HL-60 (cell line): ENCODE results near the gene SLC44A4.
A peak's percentile ranks its signal among the peaks of the same experiment; 100 is the strongest.

ENCODE experiments used
- DNase-seq, 2 experiments: peaks; one replicate each; pipeline ENCODE4 v3.0.0-alpha.2; 2010 to 2020; ENCODE audit warnings: low read depth in 1 of 2, low spot score in 1 of 2
- H3K27ac ChIP-seq: fragments of 250-450 bp; sonication (Bioruptor Pico); replicated peaks from 2 replicates; pipeline ENCODE4 v1.5.1; 2020; ENCODE audit warnings: mild to moderate bottlenecking, moderate library complexity
- H3K27me3 ChIP-seq: fragments of 250-450 bp; sonication (Bioruptor Pico); 2 replicates; pipeline ENCODE4 v1.5.1; 2021; ENCODE audit warnings: mild to moderate bottlenecking, moderate library complexity; ENCODE audit not compliant: insufficient read depth, poor library complexity, severe bottlenecking
- H3K4me3 ChIP-seq: replicated peaks from 2 replicates; pipeline ENCODE4 v1.5.1; 2011; ENCODE audit warnings: mild to moderate bottlenecking, control low read depth, low read length; ENCODE audit not compliant: insufficient read depth
- GABPA ChIP-seq: IDR thresholded peaks from 2 replicates; pipeline ENCODE4 v1.6.1; 2012; ENCODE audit warnings: low read depth
- POLR2AphosphoS5 ChIP-seq: IDR thresholded peaks from 2 replicates; pipeline ENCODE4 v1.6.1; 2012; ENCODE audit warnings: low read depth
- SPI1 ChIP-seq: IDR thresholded peaks from 2 replicates; pipeline ENCODE4 v1.6.1; 2012; ENCODE audit warnings: low read depth, mild to moderate bottlenecking, borderline replicate concordance
- TF ChIP-seq, protein P1 (sequence below): IDR thresholded peaks from 2 replicates; pipeline ENCODE4 v1.6.1; 2012; ENCODE audit warnings: low read depth; ENCODE audit not compliant: insufficient replicate concordance
- TF ChIP-seq, protein P2 (sequence below): IDR thresholded peaks from one replicate; pipeline ENCODE4 v1.5.1; 2011; ENCODE audit warnings: low read length, control low read depth, inconsistent platforms; ENCODE audit not compliant: insufficient read depth

SLC44A4 gene

DNA sequence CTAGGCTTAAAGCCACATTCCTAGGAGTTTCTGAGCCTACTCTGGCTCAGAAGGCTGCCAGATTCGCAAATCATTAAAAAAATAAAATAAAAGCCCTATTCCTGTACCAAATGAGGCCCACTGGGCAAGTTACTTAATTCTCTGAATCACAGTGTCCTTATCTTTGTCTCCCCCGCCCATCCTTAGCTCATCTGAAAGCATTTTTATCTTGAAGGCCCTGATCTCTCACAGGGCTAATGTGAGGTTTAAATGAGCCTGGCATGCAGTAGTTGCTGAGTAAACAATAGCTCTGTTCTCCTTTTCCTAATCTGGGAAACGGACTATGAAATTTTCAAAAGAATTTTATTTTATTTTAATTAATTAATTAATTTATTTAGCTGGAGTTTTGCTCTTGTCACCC lies 25.2 kb upstream of the SLC44A4 start:
- H3K27ac ChIP-seq = no peak overlapping the region
- no peak overlapping the region for H3K4me3 ChIP-seq
- DNase-seq = no peak
- TF ChIP-seq SPI1 = no peak
- TF ChIP-seq GABPA = no peak
- TF ChIP-seq POLR2AphosphoS5 = no peak
- TF ChIP-seq, protein P1, sequence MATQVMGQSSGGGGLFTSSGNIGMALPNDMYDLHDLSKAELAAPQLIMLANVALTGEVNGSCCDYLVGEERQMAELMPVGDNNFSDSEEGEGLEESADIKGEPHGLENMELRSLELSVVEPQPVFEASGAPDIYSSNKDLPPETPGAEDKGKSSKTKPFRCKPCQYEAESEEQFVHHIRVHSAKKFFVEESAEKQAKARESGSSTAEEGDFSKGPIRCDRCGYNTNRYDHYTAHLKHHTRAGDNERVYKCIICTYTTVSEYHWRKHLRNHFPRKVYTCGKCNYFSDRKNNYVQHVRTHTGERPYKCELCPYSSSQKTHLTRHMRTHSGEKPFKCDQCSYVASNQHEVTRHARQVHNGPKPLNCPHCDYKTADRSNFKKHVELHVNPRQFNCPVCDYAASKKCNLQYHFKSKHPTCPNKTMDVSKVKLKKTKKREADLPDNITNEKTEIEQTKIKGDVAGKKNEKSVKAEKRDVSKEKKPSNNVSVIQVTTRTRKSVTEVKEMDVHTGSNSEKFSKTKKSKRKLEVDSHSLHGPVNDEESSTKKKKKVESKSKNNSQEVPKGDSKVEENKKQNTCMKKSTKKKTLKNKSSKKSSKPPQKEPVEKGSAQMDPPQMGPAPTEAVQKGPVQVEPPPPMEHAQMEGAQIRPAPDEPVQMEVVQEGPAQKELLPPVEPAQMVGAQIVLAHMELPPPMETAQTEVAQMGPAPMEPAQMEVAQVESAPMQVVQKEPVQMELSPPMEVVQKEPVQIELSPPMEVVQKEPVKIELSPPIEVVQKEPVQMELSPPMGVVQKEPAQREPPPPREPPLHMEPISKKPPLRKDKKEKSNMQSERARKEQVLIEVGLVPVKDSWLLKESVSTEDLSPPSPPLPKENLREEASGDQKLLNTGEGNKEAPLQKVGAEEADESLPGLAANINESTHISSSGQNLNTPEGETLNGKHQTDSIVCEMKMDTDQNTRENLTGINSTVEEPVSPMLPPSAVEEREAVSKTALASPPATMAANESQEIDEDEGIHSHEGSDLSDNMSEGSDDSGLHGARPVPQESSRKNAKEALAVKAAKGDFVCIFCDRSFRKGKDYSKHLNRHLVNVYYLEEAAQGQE = no peak
- TF ChIP-seq, protein P2, sequence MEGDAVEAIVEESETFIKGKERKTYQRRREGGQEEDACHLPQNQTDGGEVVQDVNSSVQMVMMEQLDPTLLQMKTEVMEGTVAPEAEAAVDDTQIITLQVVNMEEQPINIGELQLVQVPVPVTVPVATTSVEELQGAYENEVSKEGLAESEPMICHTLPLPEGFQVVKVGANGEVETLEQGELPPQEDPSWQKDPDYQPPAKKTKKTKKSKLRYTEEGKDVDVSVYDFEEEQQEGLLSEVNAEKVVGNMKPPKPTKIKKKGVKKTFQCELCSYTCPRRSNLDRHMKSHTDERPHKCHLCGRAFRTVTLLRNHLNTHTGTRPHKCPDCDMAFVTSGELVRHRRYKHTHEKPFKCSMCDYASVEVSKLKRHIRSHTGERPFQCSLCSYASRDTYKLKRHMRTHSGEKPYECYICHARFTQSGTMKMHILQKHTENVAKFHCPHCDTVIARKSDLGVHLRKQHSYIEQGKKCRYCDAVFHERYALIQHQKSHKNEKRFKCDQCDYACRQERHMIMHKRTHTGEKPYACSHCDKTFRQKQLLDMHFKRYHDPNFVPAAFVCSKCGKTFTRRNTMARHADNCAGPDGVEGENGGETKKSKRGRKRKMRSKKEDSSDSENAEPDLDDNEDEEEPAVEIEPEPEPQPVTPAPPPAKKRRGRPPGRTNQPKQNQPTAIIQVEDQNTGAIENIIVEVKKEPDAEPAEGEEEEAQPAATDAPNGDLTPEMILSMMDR = no peak
- no peaks in the 10 kb centered on the region for H3K27me3 ChIP-seq

DNA sequence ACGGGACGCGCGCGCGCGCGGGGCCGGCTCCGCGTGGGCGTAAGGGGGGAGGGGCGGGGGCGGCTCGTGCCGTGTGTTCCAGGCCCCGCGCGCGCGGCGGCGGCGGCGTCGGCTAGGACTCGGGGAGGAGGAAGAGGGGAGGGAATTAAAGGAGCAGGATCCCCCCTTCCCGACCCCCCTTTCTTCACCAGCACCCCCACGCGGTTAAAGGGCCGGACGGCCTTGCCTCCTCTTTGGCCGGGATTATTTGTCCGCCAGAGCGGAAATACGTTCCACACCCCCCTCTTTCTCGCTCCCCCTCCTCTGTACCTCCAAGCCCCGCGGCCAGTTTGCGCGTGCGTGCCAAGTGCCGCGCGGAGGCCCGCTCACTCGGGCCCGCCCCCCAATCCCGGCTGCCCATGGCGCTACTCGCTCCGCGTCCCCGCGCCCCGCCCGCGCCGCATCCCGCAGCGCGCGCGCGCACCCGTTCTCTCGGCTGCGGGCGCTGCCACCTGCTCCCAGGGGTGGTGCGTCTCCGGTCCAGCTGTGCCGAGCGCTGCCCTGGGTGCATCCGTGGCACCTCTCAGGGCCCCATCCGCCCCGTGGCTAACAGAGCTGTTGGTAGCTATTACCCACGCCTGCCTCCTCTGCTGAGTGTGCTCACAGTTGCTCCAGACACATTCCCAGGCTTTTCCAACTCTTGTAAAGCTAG lies 23.3 kb upstream of the SLC44A4 start, which contains the start of gene ZBTB12:
ZBTB12 (minus strand) TSS at position 134 of the 691 bp plus-strand sequence. CDS start 781 bp downstream, outside the sequence.
- Histone ChIP-seq H3K27ac (peak within 1 kb of the TSS; percentile 66), H3K4me3 (peak within 1 kb of the TSS; percentile 46), H3K27me3 (no peaks in the 10 kb centered on the region)
- peak; percentile 87 to 92 for DNase-seq
- TF ChIP-seq POLR2AphosphoS5 (no peak; the same call in none of the 2 replicates), GABPA (no peak), SPI1 (no peak)
- TF ChIP-seq, protein P1 = no peak
- TF ChIP-seq, protein P2 = no peak

DNA sequence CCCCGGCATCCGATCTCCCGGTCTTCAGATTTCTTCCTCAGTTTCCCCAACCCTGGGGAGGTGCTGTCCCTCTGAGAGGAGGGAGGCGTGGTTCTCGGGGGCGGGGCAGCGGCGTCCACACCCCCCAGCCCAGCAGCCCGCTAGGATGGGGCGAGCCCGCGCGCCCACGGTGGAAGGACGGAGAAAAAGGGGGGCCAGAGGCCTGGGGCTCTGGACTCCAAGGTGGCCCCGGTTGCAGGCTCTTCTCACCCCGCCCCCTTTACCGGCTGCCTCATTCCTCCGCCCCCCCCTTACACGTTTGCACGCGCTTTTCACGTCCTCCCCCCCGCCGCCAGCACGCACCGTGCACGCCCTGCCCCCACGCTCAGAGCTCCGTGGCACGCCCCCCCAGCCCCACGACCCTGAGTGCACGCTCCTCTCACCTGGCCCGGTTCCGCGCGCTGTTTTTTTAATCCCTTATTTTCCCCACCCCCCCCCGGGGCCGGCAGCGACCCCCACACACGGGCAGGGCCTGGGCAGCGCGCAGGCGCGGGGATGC lies 22.7 kb upstream of the SLC44A4 start:
- peak; percentile 55 to 57 for DNase-seq
- TF ChIP-seq, protein P2 = no peak
- TF ChIP-seq, protein P1 = no peak
- Histone ChIP-seq H3K4me3 (peak overlapping the region; percentile 46), H3K27me3 (no peaks in the 10 kb centered on the region), H3K27ac (peak overlapping the region; percentile 66)
